Left renal cortex interstitium (tissue), 4 donors: ENCODE data around the gene UXT. TPM values are rescaled to one million over a fixed set of nuclear protein-coding genes. Genes with fewer than 3 reads are reported as not detected.
"Not testable (repeated sequence)": the region's sequence is repeated elsewhere in the genome, so short reads cannot be mapped to it uniquely, and the experiment has no call there.

ENCODE experiments used
- DNase-seq, 4 donors: peaks; one replicate each; pipeline ENCODE4 v3.0.0-alpha.2; 2013; ENCODE audit warnings: low read depth in 4 of 4, low spot score in 2 of 4, missing footprints in 1 of 4
- polyA plus RNA-seq, 4 donors: library from polyadenylated mRNA; unstranded; fragments of 120-200 nt; gene quantifications; one replicate each; pipeline ENCODE4 v1.2.1, GENCODE V29; 2013; ENCODE audit not compliant: insufficient read length in 4 of 4

Gene UXT
- polyA plus RNA-seq, 4 donors = 102 to 122 (median 118) TPM

- DNase-seq = peak in 2 of 4 donors; percentile 60 to 66
These were observed 39.3 kb downstream of the UXT start, which contains the start of gene SYN1 for GRCh38 chrX:47619486-47620302. SYN1 (minus strand) TSS chrX:47619857; CDS start chrX:47619728, 129 bp downstream.

- no peak for DNase-seq
These were observed 40.0 kb downstream of the UXT start for GRCh38 chrX:47618923-47619485.

DNA sequence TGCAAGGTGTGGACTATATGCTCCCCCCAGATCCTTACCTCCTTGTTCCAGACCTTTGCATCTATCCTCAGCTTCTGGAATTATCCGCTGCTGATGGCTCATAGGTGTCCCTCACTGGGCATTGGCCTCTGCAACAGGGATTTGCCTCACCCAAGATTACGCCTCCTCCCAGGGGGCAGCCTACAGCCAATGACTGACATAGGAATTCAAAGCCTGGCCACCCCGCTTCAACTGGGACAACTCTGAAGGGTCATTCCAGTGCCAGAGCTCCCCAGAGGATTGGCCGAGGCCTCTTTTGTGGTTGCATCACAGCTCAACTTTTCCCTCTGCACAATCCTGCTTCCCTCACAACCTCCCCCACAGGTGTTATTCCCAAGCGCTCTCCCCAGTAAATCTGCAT, 44.4 kb downstream of the UXT start:
- no peak for DNase-seq

GRCh38 chrX:47613082-47613481, 45.9 kb downstream of the UXT start:
- DNase-seq = no peak

DNA sequence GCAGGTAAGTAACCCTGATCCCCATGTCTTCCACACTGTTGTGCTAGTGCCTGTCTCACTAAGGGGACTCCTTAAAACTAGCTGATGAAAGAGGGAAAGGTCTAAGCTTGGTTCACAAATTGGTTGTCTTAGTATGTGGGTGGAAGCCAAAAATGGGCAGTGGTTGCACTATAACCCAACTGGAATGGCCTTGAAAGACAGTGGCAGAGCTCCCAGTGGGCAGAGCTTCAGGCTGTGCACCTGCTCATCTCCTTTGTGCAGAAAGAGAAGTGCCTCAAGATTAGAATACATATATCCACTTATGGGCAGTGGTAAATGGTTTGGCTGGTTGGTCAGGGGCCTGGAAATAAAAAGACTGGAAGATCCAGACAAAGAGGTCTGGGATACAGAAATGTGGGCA, 46.6 kb downstream of the UXT start:
- DNase-seq = no peak

- no peak for DNase-seq
These were observed 47.1 kb downstream of the UXT start for GRCh38 chrX:47611926-47612325.

- DNase-seq = no peak
These were observed 47.5 kb downstream of the UXT start for GRCh38 chrX:47611489-47611888.

DNA sequence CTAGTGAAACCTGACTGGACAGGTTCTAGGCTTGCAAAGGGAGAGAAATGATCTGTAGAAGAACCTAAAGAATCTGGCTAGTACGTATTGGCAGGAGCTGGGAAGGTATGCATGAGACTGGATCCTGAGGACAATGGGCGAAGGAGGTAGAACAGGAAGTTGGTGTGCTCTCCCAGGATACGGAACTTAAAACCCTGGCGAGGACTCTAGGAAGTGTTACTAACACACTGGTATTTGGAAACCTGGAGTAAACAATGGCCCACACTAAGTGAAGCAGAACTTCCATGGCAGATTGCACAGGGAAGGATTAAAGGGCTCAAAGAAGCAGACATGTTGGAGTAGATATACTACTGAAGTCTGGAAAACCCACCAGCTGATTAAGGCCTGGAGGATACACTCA, 48.5 kb downstream of the UXT start:
- DNase-seq = no peak

GRCh38 chrX:47608130-47608810, 50.7 kb downstream of the UXT start:
- peak in 1 of 4 donors; percentile 4 for DNase-seq

- DNase-seq = no peak
These were observed 51.9 kb downstream of the UXT start for GRCh38 chrX:47607091-47607490.

DNA sequence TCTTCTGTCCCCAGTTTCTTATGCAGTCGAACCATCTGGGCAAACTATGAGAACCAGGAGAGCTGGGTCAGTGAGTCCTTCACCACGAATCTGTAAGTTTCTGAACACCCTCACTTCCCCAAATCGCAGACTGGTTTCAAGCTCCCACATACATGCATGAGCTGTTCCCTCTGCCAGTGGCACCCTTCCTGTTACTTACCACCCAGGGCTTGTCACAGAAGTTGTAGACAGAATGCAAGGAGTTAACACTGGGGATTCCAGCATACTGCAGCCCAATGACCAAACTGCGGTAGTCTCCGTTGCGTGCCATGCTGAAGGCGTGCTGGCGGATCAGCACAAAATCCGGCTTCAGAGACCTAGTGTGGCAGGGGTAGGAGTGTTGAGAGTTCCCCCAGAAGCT, 54.0 kb downstream of the UXT start:
- no peak for DNase-seq

DNA sequence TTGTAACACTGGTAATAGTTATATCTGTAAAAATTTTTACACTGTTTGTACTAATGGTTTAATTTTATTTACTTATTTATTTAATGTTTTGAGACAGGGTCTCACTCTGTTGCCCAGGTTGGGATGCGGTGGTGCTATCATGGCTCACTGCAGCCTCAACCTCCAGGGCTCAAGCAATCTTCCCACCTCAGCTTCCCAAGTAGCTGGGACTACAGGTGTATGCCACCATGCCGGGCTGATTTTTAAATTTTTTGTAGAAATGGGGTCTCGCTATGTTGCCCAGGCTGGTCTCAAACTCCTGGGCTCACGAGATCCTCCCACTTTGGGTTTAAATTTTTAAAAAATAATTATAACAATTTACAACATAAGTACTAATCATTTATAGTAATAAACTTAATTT, 55.9 kb downstream of the UXT start:
- DNase-seq = not testable (repeated sequence)

Other genes starting within 250 kb of the UXT start
- gene ZNF41, start 176.0 kb downstream of the UXT start, polyA plus RNA-seq = 10 to 100 TPM; 11.9 to 13.6 (median 13.0) TPM
- 10 to 100 TPM; 56.7 to 73.8 (median 65.1) TPM for gene ARAF, start 98.0 kb downstream of the UXT start, polyA plus RNA-seq
- 100 to 1,000 TPM in 1 of 4 donors, 10 to 100 TPM in 3; 68.5 to 119 (median 75.9) TPM for gene TIMP1, start 76.7 kb downstream of the UXT start, polyA plus RNA-seq
- 1 to 10 TPM; 5.3 to 6.5 (median 5.9) TPM for gene SYN1, start 39.3 kb downstream of the UXT start, polyA plus RNA-seq
- 1 to 10 TPM; 1.2 to 2.2 (median 1.7) TPM for gene CFP, start 29.2 kb downstream of the UXT start, polyA plus RNA-seq
- gene ELK1, start 8.6 kb downstream of the UXT start, polyA plus RNA-seq = 10 to 100 TPM; 25.8 to 36.8 (median 31.3) TPM
- gene ZNF81, start 177.7 kb upstream of the UXT start, polyA plus RNA-seq = 1 to 10 TPM; 6.1 to 9.0 (median 7.9) TPM